Sigmoid colon (tissue), 7 donors: Measurements from ENCODE around the gene ZNF543. TPM values are rescaled to one million over a fixed set of nuclear protein-coding genes. Genes with fewer than 3 reads are reported as not detected.

ENCODE experiments used
- DNase-seq: peaks from one replicate; pipeline ENCODE4 v3.0.0-alpha.2; 2019
- H3K27ac ChIP-seq, 4 donors: fragments of 200-600 bp; sonication (generic); one replicate each; pipeline ENCODE4 v1.5.1; 2016 to 2019; ENCODE audit warnings: mild to moderate bottlenecking in 1 of 4
- H3K27me3 ChIP-seq, 3 donors: fragments of 200-600 bp; sonication (generic); one replicate each; pipeline ENCODE4 v1.5.1; 2019; ENCODE audit warnings: mild to moderate bottlenecking in 1 of 3
- H3K36me3 ChIP-seq, 4 donors: fragments of 200-600 bp; sonication (generic); one replicate each; pipeline ENCODE4 v1.5.1; 2016 to 2019
- H3K4me1 ChIP-seq, 4 donors: fragments of 200-600 bp; sonication (generic); one replicate each; pipeline ENCODE4 v1.5.1; 2017 to 2019
- H3K4me3 ChIP-seq, 4 donors: fragments of 200-600 bp; sonication (generic); one replicate each; pipeline ENCODE4 v1.5.1; 2017 to 2019; ENCODE audit warnings: mild to moderate bottlenecking in 2 of 4, moderate library complexity in 1 of 4
- H3K9me3 ChIP-seq, 4 donors: fragments of 200-600 bp in 3 of 4; sonication (generic) in 3 of 4; one replicate each; pipeline versions ENCODE4 v1.5.1 to v1.6.1; 2013 to 2019
- EP300 ChIP-seq, 4 donors: sonication (generic); formaldehyde crosslinking; IDR thresholded peaks; one replicate each; pipeline ENCODE4 v1.6.1; 2017; ENCODE audit warnings: antibody characterized with exemption in 4 of 4
- POLR2A ChIP-seq, 2 donors: fragments of 450-650 bp; IDR thresholded peaks; one replicate each; pipeline ENCODE4 v1.6.1; 2016; ENCODE audit warnings: antibody characterized with exemption in 2 of 2, mild to moderate bottlenecking in 2 of 2, moderate library complexity in 2 of 2
- POLR2AphosphoS5 ChIP-seq, 4 donors: sonication (generic); formaldehyde crosslinking; IDR thresholded peaks; one replicate each; pipeline ENCODE4 v1.6.1; 2017; ENCODE audit warnings: antibody characterized with exemption in 4 of 4
- WGBS, 2 donors: extraction: QIAGEN DNeasy Blood & Tissue Kit; methylation state at CpG; one replicate each; pipeline ENCODE4 v1.1.7; 2013; 5-methylcytosine and 5-hydroxymethylcytosine counted together
- intact Hi-C: fragments of 100-400 bp; cut with DNase I; formaldehyde crosslinking; loops from one replicate; pipeline ENCODE4 v1.15.1; 2023
- polyA plus RNA-seq, 3 donors: library from polyadenylated mRNA; stranded (reverse); fragments of 200-250 nt; gene quantifications; one replicate each; pipeline ENCODE4 v1.2.3, GENCODE V29; 2013
- total RNA-seq, 4 donors: library from RNA; depleted of rRNA; stranded (reverse); fragments of >200 nt; gene quantifications; one replicate each; pipeline ENCODE4 v1.1.0, GENCODE V29; 2016
- TF ChIP-seq, protein P1 (sequence below), 4 experiments: fragments of 450-650 bp in 3 of 4; fragments of 200-600 bp in 1 of 4; IDR thresholded peaks; one replicate each; pipeline ENCODE4 v1.5.1; 2016 to 2019; ENCODE audit warnings: antibody characterized with exemption in 4 of 4, mild to moderate bottlenecking in 3 of 4, moderate library complexity in 2 of 4
- donor health status: healthy with polysubstance abuse.
- donor health status: Bipolar disorder and iron deficiency.
- donor health status: healthy.

Gene ZNF543
- total and polyA plus RNA-seq, 7 donors, result 0.46 to 8.1 (median 5.4) TPM

DNA sequence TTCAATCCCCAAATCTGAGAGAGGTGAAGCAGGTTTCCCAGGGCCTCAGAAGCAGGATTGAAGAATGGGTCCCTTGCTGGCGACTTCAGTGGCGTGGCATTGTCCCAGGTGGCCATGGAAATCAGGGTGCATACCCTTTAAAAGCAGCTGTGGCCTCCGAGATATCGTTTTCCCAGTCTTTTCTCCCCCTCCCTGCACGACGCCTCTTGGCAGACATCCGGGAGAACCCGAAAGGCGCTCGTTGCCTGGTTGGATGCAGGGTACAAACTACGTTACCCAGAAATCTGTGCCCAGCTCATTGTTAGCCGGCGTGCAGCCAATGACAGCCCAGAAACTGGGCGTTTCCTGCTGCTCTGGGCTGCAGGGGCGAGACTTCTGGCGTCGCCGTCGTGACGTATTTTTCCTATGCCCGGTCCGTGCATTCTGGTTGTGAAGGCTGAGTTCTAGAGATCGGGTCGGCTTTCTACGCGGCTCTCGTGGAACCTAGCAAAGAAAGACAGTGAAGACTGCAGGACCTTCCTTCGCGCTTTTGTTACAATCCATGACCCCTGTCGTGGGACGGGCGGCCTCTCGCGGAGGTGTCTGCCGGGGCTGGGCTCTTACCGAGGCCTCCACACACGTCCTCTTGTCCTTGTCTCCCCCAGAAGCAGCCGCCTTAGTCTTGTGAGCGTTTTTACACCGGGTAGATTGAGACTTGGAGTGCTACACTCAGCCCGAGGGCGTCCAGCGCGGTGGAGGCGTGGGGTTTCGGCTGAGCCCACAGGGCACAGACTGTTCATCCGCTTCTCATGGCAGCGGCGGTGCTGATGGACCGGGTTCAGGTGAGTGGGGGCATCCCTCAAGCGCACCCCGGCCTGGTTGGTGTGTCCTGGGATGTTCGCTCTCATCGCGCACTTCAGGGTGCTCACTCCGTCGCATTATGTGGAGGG lies 30.9 kb downstream of the ZNF543 start, which contains the start of gene ZNF304:
Gene ZNF304, plus strand, starts transcription at position 395 of the 929 bp plus-strand sequence. Its CDS starts 394 bp downstream, at position 789.
- Histone ChIP-seq H3K9me3 (peaks cover 0 to 19% (median 6%) of the 10 kb centered on the region in 4 donors), H3K27ac (peak within 1 kb of the TSS; percentile 81 to 87 (median 84)), H3K4me1 (peaks cover 0 to 22% (median 18%) of the 10 kb centered on the region in 4 donors), H3K27me3 (no peaks in the 10 kb centered on the region), H3K36me3 (peaks cover 23 to 36% (median 29%) of the 10 kb centered on the region in 4 donors), H3K4me3 (peak within 1 kb of the TSS; percentile 75 to 97 (median 90))
- TF ChIP-seq EP300 (IDR thresholded peaks at IDR 0.05), result no peak
- TF ChIP-seq POLR2AphosphoS5 (IDR thresholded peaks at IDR 0.05), result peak; percentile 54 to 82 (median 70)
- intact Hi-C loops, result no loop called here
- DNase-seq, result peak; percentile 97
- WGBS, 2 donors, result 2 to 6% methylated on average over 57 of the region's 57 CpGs

- 27 to 38% methylated on average over 7 of the region's 7 CpGs for WGBS, 2 donors
- H3K36me3 ChIP-seq, result peaks cover 30 to 43% (median 36%) of the 10 kb centered on the region in 4 donors
- no peak for DNase-seq
- TF ChIP-seq EP300 (IDR thresholded peaks at IDR 0.05) (no peak), POLR2AphosphoS5 (IDR thresholded peaks at IDR 0.05) (no peak), POLR2A (IDR thresholded peaks at IDR 0.05) (no peak)
- TF ChIP-seq, protein P1, sequence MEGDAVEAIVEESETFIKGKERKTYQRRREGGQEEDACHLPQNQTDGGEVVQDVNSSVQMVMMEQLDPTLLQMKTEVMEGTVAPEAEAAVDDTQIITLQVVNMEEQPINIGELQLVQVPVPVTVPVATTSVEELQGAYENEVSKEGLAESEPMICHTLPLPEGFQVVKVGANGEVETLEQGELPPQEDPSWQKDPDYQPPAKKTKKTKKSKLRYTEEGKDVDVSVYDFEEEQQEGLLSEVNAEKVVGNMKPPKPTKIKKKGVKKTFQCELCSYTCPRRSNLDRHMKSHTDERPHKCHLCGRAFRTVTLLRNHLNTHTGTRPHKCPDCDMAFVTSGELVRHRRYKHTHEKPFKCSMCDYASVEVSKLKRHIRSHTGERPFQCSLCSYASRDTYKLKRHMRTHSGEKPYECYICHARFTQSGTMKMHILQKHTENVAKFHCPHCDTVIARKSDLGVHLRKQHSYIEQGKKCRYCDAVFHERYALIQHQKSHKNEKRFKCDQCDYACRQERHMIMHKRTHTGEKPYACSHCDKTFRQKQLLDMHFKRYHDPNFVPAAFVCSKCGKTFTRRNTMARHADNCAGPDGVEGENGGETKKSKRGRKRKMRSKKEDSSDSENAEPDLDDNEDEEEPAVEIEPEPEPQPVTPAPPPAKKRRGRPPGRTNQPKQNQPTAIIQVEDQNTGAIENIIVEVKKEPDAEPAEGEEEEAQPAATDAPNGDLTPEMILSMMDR (IDR thresholded peaks at IDR 0.05), result no peak
- H3K9me3 ChIP-seq, result peaks cover 0 to 25% (median 13%) of the 10 kb centered on the region in 4 donors
- no peaks in the 10 kb centered on the region for H3K27me3 ChIP-seq
- H3K27ac ChIP-seq, result peak overlapping the region; percentile 81 to 87 (median 84)
- peak overlapping the region; percentile 75 to 97 (median 90) for H3K4me3 ChIP-seq
- peaks cover 0 to 22% (median 18%) of the 10 kb centered on the region in 4 donors for H3K4me1 ChIP-seq
- intact Hi-C loops, result no loop called here
Measured at GRCh38 chr19:57351867-57352266, 31.6 kb downstream of the ZNF543 start.

DNA sequence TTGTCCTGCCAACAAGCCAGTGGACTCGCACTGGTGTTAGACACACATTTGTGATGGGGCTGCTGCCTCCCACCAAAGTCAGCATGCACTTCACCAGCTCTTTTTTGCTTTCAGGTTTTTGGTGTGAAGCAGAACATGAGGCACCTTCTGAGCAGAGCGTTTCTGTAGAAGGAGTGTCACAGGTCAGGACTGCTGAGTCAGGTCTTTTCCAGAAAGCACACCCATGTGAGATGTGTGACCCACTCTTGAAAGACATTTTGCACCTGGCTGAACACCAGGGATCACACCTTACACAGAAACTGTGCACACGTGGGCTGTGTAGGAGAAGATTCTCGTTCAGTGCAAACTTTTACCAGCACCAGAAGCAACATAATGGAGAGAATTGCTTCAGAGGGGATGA lies 35.6 kb downstream of the ZNF543 start:
- Histone ChIP-seq H3K9me3 (peaks cover 12 to 44% (median 26%) of the 10 kb centered on the region in 4 donors), H3K4me1 (peaks cover 0 to 22% (median 18%) of the 10 kb centered on the region in 4 donors), H3K4me3 (no peak overlapping the region), H3K27me3 (no peaks in the 10 kb centered on the region), H3K27ac (no peak overlapping the region), H3K36me3 (peaks cover 43 to 69% (median 57%) of the 10 kb centered on the region in 4 donors)
- DNase-seq, result no peak
- 84 to 96% methylated on average over 4 of the region's 4 CpGs for WGBS, 2 donors
- intact Hi-C loops, result no loop called here
- TF ChIP-seq POLR2AphosphoS5 (IDR thresholded peaks at IDR 0.05), result no peak
- TF ChIP-seq, protein P1 (IDR thresholded peaks at IDR 0.05), result no peak
- TF ChIP-seq POLR2A (IDR thresholded peaks at IDR 0.05), result no peak
- TF ChIP-seq EP300 (IDR thresholded peaks at IDR 0.05), result no peak

- peaks cover 43 to 69% (median 56%) of the 10 kb centered on the region in 4 donors for H3K36me3 ChIP-seq
- WGBS, 2 donors, result 94 to 98% methylated on average over 5 of the region's 5 CpGs
- peaks cover 0 to 15% (median 10%) of the 10 kb centered on the region in 4 donors for H3K4me1 ChIP-seq
- DNase-seq, result no peak
- TF ChIP-seq EP300 (IDR thresholded peaks at IDR 0.05) (no peak), POLR2AphosphoS5 (IDR thresholded peaks at IDR 0.05) (no peak), POLR2A (IDR thresholded peaks at IDR 0.05) (no peak)
- TF ChIP-seq, protein P1 (IDR thresholded peaks at IDR 0.05), result no peak
- no peak overlapping the region for H3K4me3 ChIP-seq
- no peaks in the 10 kb centered on the region for H3K27me3 ChIP-seq
- H3K27ac ChIP-seq, result no peak overlapping the region
- peaks cover 12 to 44% (median 26%) of the 10 kb centered on the region in 4 donors for H3K9me3 ChIP-seq
- intact Hi-C loops, result no loop called here
Measured at GRCh38 chr19:57357406-57357805, 37.1 kb downstream of the ZNF543 start.

DNA sequence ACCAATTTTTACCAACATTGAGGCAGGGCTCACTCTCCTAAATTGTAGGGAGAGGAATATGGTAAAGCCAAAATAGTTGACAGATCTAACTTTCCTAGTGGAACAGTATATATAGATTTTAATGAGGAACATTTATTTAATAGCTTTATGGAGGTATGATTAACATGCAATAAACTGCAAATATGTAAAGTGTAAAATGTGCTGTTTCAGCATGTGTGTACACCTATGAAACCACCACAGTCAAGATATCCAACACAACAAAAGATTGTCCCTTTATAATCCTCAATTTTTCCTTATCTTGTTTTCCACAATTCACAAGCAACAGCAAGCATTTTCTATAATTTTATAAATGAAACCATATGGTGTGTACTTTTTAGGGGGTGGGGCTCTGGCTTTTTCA lies 39.0 kb downstream of the ZNF543 start:
- TF ChIP-seq, protein P1 (IDR thresholded peaks at IDR 0.05), result no peak
- no peak for TF ChIP-seq EP300 (IDR thresholded peaks at IDR 0.05)
- H3K36me3 ChIP-seq, result peaks cover 35 to 55% (median 46%) of the 10 kb centered on the region in 4 donors

More for the DNA sequence above, 39.0 kb downstream of the ZNF543 start:
- intact Hi-C loops, result no loop called here
- Histone ChIP-seq H3K4me1 (peaks cover 0 to 12% (median 9%) of the 10 kb centered on the region in 4 donors), H3K27me3 (no peaks in the 10 kb centered on the region), H3K9me3 (peaks cover 12 to 37% (median 26%) of the 10 kb centered on the region in 4 donors), H3K4me3 (no peak overlapping the region), H3K27ac (no peak overlapping the region)
- DNase-seq, result no peak
